Prostate gland (tissue), 2 donors: ENCODE measurements around the gene SPRED2. TPM values are rescaled to one million over a fixed set of nuclear protein-coding genes. Genes with fewer than 3 reads are reported as not detected.
A peak's percentile ranks its signal among the peaks of the same experiment; 100 is the strongest.

ENCODE experiments used
- DNase-seq: peaks from one replicate; pipeline ENCODE4 v3.0.0-alpha.2; 2019; ENCODE audit warnings: low spot score
- H3K27ac ChIP-seq, 2 donors: fragments of 200-600 bp; sonication (generic); 2 replicates each; pipeline ENCODE4 v1.5.1; 2017 to 2019
- H3K27me3 ChIP-seq: fragments of 200-600 bp; sonication (generic); replicated peaks from 2 replicates; pipeline ENCODE4 v1.5.1; 2019; ENCODE audit not compliant: insufficient read depth
- H3K36me3 ChIP-seq, 2 donors: fragments of 200-600 bp; sonication (generic); 1 replicate in 1 of 2; 2 replicates in 1 of 2; pipeline versions ENCODE4 v1.5.1 to v1.8.1; 2017 to 2019
- H3K4me1 ChIP-seq: fragments of 200-600 bp; sonication (generic); replicated peaks from 2 replicates; pipeline ENCODE4 v1.5.1; 2019
- H3K4me3 ChIP-seq, 2 donors: fragments of 200-600 bp; sonication (generic); 2 replicates each; pipeline ENCODE4 v1.5.1; 2017 to 2019
- H3K9me3 ChIP-seq: fragments of 200-600 bp; sonication (generic); 2 replicates; pipeline ENCODE4 v1.5.1; 2017
- POLR2A ChIP-seq: fragments of 450-650 bp; IDR thresholded peaks from one replicate; pipeline ENCODE4 v1.6.1; 2016; ENCODE audit warnings: antibody characterized with exemption, mild to moderate bottlenecking
- POLR2AphosphoS5 ChIP-seq: sonication (generic); formaldehyde crosslinking; IDR thresholded peaks from one replicate; pipeline ENCODE4 v1.6.1; 2017; ENCODE audit warnings: antibody characterized with exemption
- WGBS: methylation state at CpG from one replicate; pipeline ENCODE4 v1.1.5; 2018; 5-methylcytosine and 5-hydroxymethylcytosine counted together
- intact Hi-C: fragments of 100-400 bp; cut with DNase I; formaldehyde crosslinking; loops from one replicate; pipeline ENCODE4 v1.14.2; 2022
- total RNA-seq, 2 donors: library from RNA; depleted of rRNA; stranded (reverse); fragments of >200 nt; gene quantifications; one replicate each; pipeline ENCODE4 v1.1.0, GENCODE V29; 2016
- TF ChIP-seq, protein P1 (sequence below), 4 experiments: fragments of 200-600 bp in 2 of 4; fragments of 450-650 bp in 2 of 4; sonication (generic) in 2 of 4; IDR thresholded peaks; 1 replicate in 3 of 4; 2 replicates in 1 of 4; pipeline ENCODE4 v1.5.1; 2016 to 2019; ENCODE audit warnings: antibody characterized with exemption in 4 of 4, mild to moderate bottlenecking in 2 of 4, moderate library complexity in 2 of 4

Gene SPRED2
- total RNA-seq, 2 donors from 2014 or later = 23.7 to 27.1 TPM

DNA sequence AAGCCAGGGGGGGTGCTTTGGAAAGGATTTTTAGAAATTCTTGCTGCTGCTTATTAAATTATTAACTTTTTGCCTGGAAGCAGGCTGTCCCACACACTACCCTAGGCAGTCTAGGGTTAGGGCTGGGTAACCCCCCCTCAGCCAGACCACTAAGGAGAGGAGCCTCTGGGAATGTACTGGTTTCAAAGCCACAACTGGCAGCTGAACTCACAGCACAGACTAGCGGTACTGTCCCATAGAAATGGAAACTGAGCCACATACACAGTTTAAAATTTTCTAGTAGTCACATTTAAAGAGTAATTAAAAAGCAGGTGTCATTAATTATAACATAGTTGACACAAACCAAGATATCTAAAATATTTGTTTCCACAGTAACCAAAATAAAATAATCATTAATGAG, 50.1 kb downstream of the SPRED2 start:
- Histone ChIP-seq H3K27ac (peak overlapping the region; percentile 78 to 82), H3K4me1 (peaks cover 24% of the 10 kb centered on the region), H3K4me3 (no peak overlapping the region), H3K27me3 (no peaks in the 10 kb centered on the region), H3K36me3 (no peaks in the 10 kb centered on the region), H3K9me3 (no peaks in the 10 kb centered on the region)
- TF ChIP-seq POLR2A (no peak), POLR2AphosphoS5 (no peak)
- TF ChIP-seq, protein P1, sequence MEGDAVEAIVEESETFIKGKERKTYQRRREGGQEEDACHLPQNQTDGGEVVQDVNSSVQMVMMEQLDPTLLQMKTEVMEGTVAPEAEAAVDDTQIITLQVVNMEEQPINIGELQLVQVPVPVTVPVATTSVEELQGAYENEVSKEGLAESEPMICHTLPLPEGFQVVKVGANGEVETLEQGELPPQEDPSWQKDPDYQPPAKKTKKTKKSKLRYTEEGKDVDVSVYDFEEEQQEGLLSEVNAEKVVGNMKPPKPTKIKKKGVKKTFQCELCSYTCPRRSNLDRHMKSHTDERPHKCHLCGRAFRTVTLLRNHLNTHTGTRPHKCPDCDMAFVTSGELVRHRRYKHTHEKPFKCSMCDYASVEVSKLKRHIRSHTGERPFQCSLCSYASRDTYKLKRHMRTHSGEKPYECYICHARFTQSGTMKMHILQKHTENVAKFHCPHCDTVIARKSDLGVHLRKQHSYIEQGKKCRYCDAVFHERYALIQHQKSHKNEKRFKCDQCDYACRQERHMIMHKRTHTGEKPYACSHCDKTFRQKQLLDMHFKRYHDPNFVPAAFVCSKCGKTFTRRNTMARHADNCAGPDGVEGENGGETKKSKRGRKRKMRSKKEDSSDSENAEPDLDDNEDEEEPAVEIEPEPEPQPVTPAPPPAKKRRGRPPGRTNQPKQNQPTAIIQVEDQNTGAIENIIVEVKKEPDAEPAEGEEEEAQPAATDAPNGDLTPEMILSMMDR (IDR thresholded peaks at IDR 0.05) = no peak
- 33% methylated on average over 1 of the region's 1 CpG for WGBS
- intact Hi-C loops = no loop called here
- no peak for DNase-seq

GRCh38 chr2:65381607-65382051, 50.8 kb downstream of the SPRED2 start:
- Histone ChIP-seq H3K36me3 (no peaks in the 10 kb centered on the region), H3K4me1 (peaks cover 24% of the 10 kb centered on the region), H3K27ac (peak overlapping the region in 1 of 2 donors; percentile 82), H3K4me3 (no peak overlapping the region), H3K27me3 (no peaks in the 10 kb centered on the region), H3K9me3 (no peaks in the 10 kb centered on the region)
- no peak for DNase-seq
- 79% methylated on average over 5 of the region's 5 CpGs for WGBS
- no peak for TF ChIP-seq POLR2A
- TF ChIP-seq, protein P1 (IDR thresholded peaks at IDR 0.05) = no peak
- no peak for TF ChIP-seq POLR2AphosphoS5
- intact Hi-C loops = no loop called here

DNA sequence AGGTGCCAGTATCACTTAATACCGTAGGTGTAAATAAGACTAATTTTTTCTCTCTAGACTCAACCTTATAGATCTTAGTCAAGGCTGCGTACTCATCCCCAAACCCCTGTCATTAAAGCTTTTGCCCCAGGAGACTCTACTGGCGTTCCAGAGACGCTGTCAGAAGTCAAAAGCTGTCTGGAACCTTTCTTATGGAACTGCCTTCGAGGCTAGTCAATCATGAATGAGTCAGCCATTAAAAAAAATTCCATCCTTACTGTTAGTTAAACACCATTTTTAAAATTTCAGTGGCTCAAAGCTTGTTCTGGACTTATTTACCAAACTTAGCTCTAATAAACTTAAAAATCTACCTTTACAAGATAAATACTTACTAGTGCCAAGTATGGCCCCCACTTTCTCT, 52.1 kb downstream of the SPRED2 start:
- TF ChIP-seq, protein P1 (IDR thresholded peaks at IDR 0.05) = no peak
- TF ChIP-seq POLR2A (no peak), POLR2AphosphoS5 (no peak)
- no peaks in the 10 kb centered on the region for H3K27me3 ChIP-seq
- no peak for DNase-seq
- H3K4me3 ChIP-seq = no peak overlapping the region
- H3K9me3 ChIP-seq = no peaks in the 10 kb centered on the region
- peaks cover 22% of the 10 kb centered on the region for H3K4me1 ChIP-seq
- intact Hi-C loops = no loop called here
- H3K27ac ChIP-seq = no peak overlapping the region
- WGBS = 86% methylated on average over 5 of the region's 5 CpGs
- no peaks in the 10 kb centered on the region for H3K36me3 ChIP-seq

DNA sequence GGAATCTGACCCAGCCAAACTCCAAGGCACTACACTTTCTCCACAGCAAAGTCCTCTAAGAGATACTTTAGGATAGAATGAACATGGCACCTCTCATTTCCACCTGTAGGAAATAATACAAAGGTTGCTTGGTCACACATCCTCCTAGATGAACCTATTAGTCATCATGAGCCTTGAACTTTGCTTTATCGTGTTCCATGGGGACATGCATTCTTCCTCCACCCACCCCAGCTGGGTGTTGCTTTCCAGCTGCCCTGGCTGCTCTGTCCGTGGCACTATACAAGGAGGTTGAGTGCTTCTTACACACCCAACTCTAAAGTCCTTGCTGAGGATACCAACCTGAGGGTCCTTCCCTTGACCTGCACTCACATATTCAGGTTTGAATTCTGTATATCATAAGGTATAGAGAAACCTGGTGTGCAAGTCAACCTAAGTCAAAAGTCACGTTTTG, 52.7 kb downstream of the SPRED2 start:
- DNase-seq = no peak
- no peaks in the 10 kb centered on the region for H3K9me3 ChIP-seq
- no peak overlapping the region for H3K4me3 ChIP-seq
- no peaks in the 10 kb centered on the region for H3K36me3 ChIP-seq
- H3K4me1 ChIP-seq = peaks cover 22% of the 10 kb centered on the region
- H3K27me3 ChIP-seq = no peaks in the 10 kb centered on the region
- no peak overlapping the region for H3K27ac ChIP-seq
- 89% methylated on average over 3 of the region's 3 CpGs for WGBS
- no peak for TF ChIP-seq POLR2AphosphoS5
- intact Hi-C loops = no loop called here

DNA sequence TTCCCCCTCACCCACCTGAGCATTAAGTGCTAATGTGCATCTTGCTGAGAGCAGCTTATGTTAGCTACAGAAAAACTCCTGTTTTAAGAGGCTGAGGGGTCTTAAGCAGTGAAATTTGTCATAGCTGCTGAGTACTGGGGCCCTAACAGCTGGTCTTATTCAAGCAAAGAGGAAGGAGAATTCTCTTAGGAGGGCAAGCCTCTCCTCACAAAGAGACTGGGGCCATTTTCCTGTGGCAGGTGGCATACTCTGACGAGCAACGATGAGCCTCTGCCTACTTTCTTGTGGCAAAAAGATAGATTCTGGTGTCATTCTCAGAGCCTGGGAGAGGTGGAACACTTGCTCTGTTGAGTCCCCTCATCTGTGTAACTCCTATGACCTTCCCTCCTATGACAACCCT, 53.2 kb downstream of the SPRED2 start:
- DNase-seq = no peak
- Histone ChIP-seq H3K36me3 (no peaks in the 10 kb centered on the region), H3K4me1 (peaks cover 20% of the 10 kb centered on the region), H3K27ac (no peak overlapping the region), H3K9me3 (no peaks in the 10 kb centered on the region), H3K27me3 (no peaks in the 10 kb centered on the region), H3K4me3 (no peak overlapping the region)
- no peak for TF ChIP-seq POLR2AphosphoS5
- intact Hi-C loops = no loop called here
- WGBS = 92% methylated on average over 2 of the region's 2 CpGs

DNA sequence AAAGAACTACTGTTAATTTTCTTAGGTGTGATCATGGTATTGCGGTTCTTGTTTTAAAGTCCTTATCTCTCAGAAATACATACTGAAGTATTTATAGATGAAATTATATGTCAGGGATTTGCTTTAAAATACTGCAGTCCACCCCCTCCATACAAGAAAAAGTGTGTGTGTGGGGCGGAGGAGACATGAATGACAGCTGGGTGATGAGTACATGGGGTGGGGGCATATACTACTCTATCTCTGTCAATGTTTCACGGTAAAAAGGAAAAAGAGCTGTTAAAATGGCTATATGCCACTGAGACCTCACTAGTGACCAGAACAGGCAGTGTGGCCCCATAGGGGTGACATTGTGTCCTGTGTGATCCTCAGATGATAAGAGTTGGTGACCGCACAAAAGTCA, 54.1 kb downstream of the SPRED2 start:
- H3K27ac ChIP-seq = no peak overlapping the region

More for the DNA sequence above, 54.1 kb downstream of the SPRED2 start:
- WGBS = 96% methylated on average over 4 of the region's 4 CpGs
- peaks cover 14% of the 10 kb centered on the region for H3K4me1 ChIP-seq
- intact Hi-C loops = no loop called here
- H3K36me3 ChIP-seq = no peaks in the 10 kb centered on the region
- H3K27me3 ChIP-seq = no peaks in the 10 kb centered on the region
- H3K4me3 ChIP-seq = no peak overlapping the region
- TF ChIP-seq POLR2AphosphoS5 (no peak), POLR2A (no peak)
- TF ChIP-seq, protein P1 (IDR thresholded peaks at IDR 0.05) = no peak
- no peaks in the 10 kb centered on the region for H3K9me3 ChIP-seq
- no peak for DNase-seq
